Kidney (tissue), 14 donors: ENCODE measurements around the gene ATXN7L1. TPM values are rescaled to one million over a fixed set of nuclear protein-coding genes. Genes with fewer than 3 reads are reported as not detected.

Source experiments
- DNase-seq, 5 donors: peaks; one replicate each; pipeline ENCODE4 v3.0.0-alpha.2; 2013 to 2020
- FAIRE-seq: peaks from 2 replicates; lab custom pipeline; 2012; peaks lifted over from hg19 to GRCh38; lab: Jason Lieb, UNC
- H3K27ac ChIP-seq, 2 donors: one replicate each; pipeline ENCODE4 v1.7.0; 2013; ENCODE audit warnings: low read depth in 2 of 2, low read length in 2 of 2, inconsistent platforms in 1 of 2
- H3K27me3 ChIP-seq: one replicate; pipeline ENCODE4 v1.7.1; 2013; ENCODE audit warnings: low read length, inconsistent platforms; ENCODE audit not compliant: control insufficient read depth, insufficient read depth
- H3K36me3 ChIP-seq, 3 donors: one replicate each; pipeline versions ENCODE4 v1.7.0 to v1.7.1; 2013; ENCODE audit warnings: low read length in 3 of 3, control low read depth in 1 of 3, inconsistent platforms in 1 of 3; ENCODE audit not compliant: insufficient read depth in 3 of 3, control insufficient read depth in 2 of 3
- H3K4me1 ChIP-seq, 3 donors: one replicate each; pipeline versions ENCODE4 v1.7.0 to v1.7.1; 2013; ENCODE audit warnings: low read length in 3 of 3, inconsistent platforms in 1 of 3, low read depth in 1 of 3; ENCODE audit not compliant: control insufficient read depth in 2 of 3, insufficient read depth in 2 of 3
- H3K4me3 ChIP-seq, 3 donors: one replicate each; pipeline versions ENCODE4 v1.7.0 to v1.8.1; 2013; ENCODE audit warnings: low read length in 3 of 3, control low read depth in 1 of 3, inconsistent platforms in 1 of 3
- H3K9ac ChIP-seq, 3 donors: one replicate each; pipeline versions ENCODE4 v1.7.0 to v1.7.1; 2013; ENCODE audit warnings: low read length in 3 of 3, control low read depth in 1 of 3, inconsistent platforms in 1 of 3
- H3K9me3 ChIP-seq, 3 donors: one replicate each; pipeline versions ENCODE4 v1.7.0 to v1.7.1; 2013; ENCODE audit warnings: low read length in 3 of 3, control low read depth in 1 of 3, inconsistent platforms in 1 of 3; ENCODE audit not compliant: control insufficient read depth in 2 of 3, insufficient read depth in 1 of 3
- intact Hi-C: fragments of 100-400 bp; cut with DNase I; formaldehyde crosslinking; loops from one replicate; pipeline ENCODE4 v1.11.1; 2022
- polyA plus RNA-seq: library from polyadenylated mRNA; stranded (reverse); fragments of 350-450 nt; fragmentation: Illumina TruSeq; extraction: RNeasy Lipid Tissue Mini Kit (QIAGEN cat#74804); gene quantifications from one replicate; pipeline ENCODE4 v1.2.3, GENCODE V29; 2014; ENCODE audit warnings: low read depth, low replicate concordance; ENCODE audit not compliant: insufficient read depth
- total RNA-seq: library from RNA; stranded (reverse); fragmentation: NEBNext Ultra II Directional; extraction: Animal tissue kit (Norgen Biotek cat#: 25700); gene quantifications from one replicate; pipeline ENCODE4 v1.2.1, GENCODE V29; 2021
- TF ChIP-seq, protein P1 (sequence below): IDR thresholded peaks from 3 replicates; pipeline ENCODE4 v1.5.1; 2012; ENCODE audit warnings: mild to moderate bottlenecking, moderate library complexity, borderline replicate concordance; ENCODE audit not compliant: insufficient read depth; ENCODE audit errors: extremely low read depth
- donor health status: control.
- donor health status: control.
- donor health status: control.
- donor health status: control.
- donor health status: control.
- donor health status: DM: yes; HTN: yes; CAD: no.
- donor health status: Normal renal cell carcinoma (clear cell type).

Gene ATXN7L1
- total and polyA plus RNA-seq, 2 donors from 2014 or later = 12.5 to 18.5 TPM

DNA sequence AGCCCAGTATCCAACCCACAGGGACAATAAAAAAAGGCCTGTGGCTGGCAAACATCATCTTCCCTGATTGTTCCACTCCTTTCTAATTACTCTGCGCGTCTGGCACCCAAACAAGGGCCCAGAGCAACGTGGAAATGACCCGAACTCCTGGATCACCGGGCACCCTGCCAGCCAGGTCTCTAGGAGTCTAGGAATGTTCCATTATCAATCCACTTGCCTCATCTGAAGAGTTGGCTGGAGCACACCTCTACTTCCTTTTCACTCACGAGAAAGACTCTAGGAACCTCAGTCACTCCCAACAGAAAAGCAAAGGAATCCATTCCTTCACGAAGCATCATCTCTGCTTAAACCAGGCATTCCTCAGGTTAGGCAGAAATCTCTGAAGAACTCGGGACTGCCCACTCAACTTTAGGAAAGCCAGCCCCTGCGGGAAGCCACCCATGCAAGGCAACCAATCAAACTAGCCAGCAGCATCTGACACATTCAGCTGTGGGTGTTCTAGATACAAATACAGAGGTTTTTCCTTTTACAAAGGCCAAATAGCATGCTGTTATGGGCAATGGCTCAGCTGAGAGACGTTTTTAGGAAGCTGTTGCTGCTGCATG is 37.7 kb downstream of the ATXN7L1 start:
- intact Hi-C loops = no loop called here
- FAIRE-seq = no peak

DNA sequence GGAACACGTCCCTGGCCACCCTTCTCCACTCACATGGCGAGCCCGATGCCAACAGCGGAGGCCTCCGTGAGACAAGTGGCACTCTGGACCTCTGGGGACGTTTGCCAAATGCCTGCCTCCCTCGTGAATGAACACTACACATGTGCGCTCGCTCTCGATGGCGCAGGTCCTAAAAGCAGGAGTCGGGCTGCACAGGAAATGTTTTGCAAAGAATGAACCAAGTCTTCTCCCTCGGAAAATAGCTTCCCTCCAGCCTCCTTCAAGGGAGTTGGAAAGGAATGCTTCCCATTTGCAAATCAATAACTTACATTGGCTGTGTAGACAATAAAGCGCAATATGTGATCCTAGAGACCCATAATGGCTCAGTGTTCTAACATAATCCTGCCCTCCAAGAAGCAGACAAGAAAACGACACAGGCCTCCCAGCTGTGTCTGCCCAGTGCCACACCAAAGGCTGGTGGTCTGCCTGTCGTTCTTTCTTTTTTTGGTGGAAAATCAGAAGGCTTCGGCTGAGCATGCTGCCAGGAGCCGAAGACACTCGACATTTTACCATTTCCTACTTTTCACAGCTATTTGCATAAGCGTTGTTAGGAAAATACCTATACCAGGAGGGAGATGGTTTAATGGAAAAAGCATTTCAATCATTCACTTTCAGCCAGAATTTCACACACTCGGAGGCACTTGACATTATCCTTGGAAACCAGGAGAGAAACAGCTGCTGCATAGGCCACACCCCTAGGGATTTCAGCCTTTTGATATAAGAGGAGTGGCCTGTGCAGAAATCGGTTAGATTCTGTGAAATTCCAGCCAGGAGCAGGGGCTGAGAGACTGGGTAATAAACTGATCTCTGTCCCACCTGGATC is 38.4 kb downstream of the ATXN7L1 start:
- DNase-seq (peak in 1 of 5 donors; percentile 27), FAIRE-seq (no peak)
- no peak overlapping the region for H3K27ac ChIP-seq
- H3K36me3 ChIP-seq = no peaks in the 10 kb centered on the region
- no peak overlapping the region for H3K4me3 ChIP-seq
- peaks cover 0 to 6% (median 0%) of the 10 kb centered on the region in 3 donors for H3K4me1 ChIP-seq
- TF ChIP-seq, protein P1, sequence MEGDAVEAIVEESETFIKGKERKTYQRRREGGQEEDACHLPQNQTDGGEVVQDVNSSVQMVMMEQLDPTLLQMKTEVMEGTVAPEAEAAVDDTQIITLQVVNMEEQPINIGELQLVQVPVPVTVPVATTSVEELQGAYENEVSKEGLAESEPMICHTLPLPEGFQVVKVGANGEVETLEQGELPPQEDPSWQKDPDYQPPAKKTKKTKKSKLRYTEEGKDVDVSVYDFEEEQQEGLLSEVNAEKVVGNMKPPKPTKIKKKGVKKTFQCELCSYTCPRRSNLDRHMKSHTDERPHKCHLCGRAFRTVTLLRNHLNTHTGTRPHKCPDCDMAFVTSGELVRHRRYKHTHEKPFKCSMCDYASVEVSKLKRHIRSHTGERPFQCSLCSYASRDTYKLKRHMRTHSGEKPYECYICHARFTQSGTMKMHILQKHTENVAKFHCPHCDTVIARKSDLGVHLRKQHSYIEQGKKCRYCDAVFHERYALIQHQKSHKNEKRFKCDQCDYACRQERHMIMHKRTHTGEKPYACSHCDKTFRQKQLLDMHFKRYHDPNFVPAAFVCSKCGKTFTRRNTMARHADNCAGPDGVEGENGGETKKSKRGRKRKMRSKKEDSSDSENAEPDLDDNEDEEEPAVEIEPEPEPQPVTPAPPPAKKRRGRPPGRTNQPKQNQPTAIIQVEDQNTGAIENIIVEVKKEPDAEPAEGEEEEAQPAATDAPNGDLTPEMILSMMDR = no peak
- no peak overlapping the region for H3K9ac ChIP-seq
- no peaks in the 10 kb centered on the region for H3K27me3 ChIP-seq
- H3K9me3 ChIP-seq = no peaks in the 10 kb centered on the region
- intact Hi-C loops = no loop called here

More for the DNA sequence above, 37.7 kb downstream of the ATXN7L1 start:
- Histone ChIP-seq H3K27me3 (no peaks in the 10 kb centered on the region), H3K27ac (no peak overlapping the region), H3K9me3 (no peaks in the 10 kb centered on the region), H3K9ac (no peak overlapping the region), H3K36me3 (no peaks in the 10 kb centered on the region), H3K4me1 (peaks cover 0 to 6% (median 0%) of the 10 kb centered on the region in 3 donors), H3K4me3 (no peak overlapping the region)
- peak in 1 of 5 donors; percentile 18 for DNase-seq
- TF ChIP-seq, protein P1 = no peak

DNA sequence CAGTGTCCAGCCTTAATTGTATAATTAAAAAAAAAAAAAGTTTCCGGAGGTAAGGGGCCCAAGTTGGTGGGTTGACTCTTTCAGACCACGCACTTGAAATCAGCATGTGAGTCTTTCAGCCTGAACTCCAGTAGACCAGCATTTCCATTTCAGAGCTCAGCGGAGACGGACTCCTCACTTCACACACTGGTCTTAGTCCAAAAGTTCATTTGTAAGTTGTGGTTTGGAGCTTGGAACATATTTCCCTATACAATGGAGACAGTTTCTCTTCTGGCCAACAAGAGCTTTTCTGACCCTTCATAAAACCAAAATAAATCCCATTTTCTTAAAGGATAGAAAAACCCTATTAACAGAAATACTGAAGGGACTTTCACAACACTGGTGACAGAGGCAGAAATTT is 41.0 kb downstream of the ATXN7L1 start:
- H3K27ac ChIP-seq = no peak overlapping the region
- TF ChIP-seq, protein P1 = no peak
- peaks cover 0 to 6% (median 0%) of the 10 kb centered on the region in 3 donors for H3K4me1 ChIP-seq
- H3K9ac ChIP-seq = no peak overlapping the region
- intact Hi-C loops = no loop called here
- H3K27me3 ChIP-seq = no peaks in the 10 kb centered on the region
- no peaks in the 10 kb centered on the region for H3K36me3 ChIP-seq
- FAIRE-seq (no peak), DNase-seq (no peak)
- no peak overlapping the region for H3K4me3 ChIP-seq
- no peaks in the 10 kb centered on the region for H3K9me3 ChIP-seq
